Activated CD4-positive, alpha-beta T cell treated with anti-CD3 and anti-CD28 coated beads, Interleukin-2, amount 10 ng/mL, durations not matched to agents 7 days and 5 days (primary cell): ENCODE data around the gene EEF2. TPM values are rescaled to one million over a fixed set of nuclear protein-coding genes. Genes with fewer than 3 reads are reported as not detected.

Experiments used
- CTCF ChIA-PET: fragments of 350-600 bp; sonication (Branson Sonifier 250); formaldehyde crosslinking; loops from one replicate; lab custom pipeline; 2021; ENCODE audit warnings: antibody characterized with exemption; lab: Charles Lee
- POLR2A ChIA-PET: fragments of 350-600 bp; sonication (Branson Sonifier 250); formaldehyde crosslinking; loops from one replicate; lab custom pipeline; 2021; ENCODE audit warnings: antibody characterized with exemption; lab: Charles Lee
- DNase-seq: peaks from one replicate; pipeline ENCODE4 v3.0.0-alpha.2; 2020
- H3K27ac Mint-ChIP-seq: one replicate; pipeline ENCODE4 v1.8.0; 2021; ENCODE audit warnings: mild to moderate bottlenecking, moderate library complexity, mixed read lengths
- H3K27me3 Mint-ChIP-seq: one replicate; pipeline ENCODE4 v1.8.0; 2021; ENCODE audit warnings: mixed read lengths
- H3K36me3 Mint-ChIP-seq: one replicate; pipeline ENCODE4 v1.8.0; 2021; ENCODE audit warnings: low read depth, mixed read lengths
- H3K4me1 Mint-ChIP-seq: one replicate; pipeline ENCODE4 v1.8.0; 2021; ENCODE audit warnings: mixed read lengths
- H3K4me3 Mint-ChIP-seq: one replicate; pipeline ENCODE4 v1.8.0; 2021; ENCODE audit warnings: mild to moderate bottlenecking, moderate library complexity, mixed read lengths
- H3K9me3 Mint-ChIP-seq: one replicate; pipeline ENCODE4 v1.8.0; 2021; ENCODE audit warnings: mixed read lengths
- total RNA-seq, 2 experiments: library from RNA; stranded (reverse); gene quantifications; one replicate each; pipeline ENCODE4 v1.2.3, GENCODE V29; 2021

Gene EEF2
- total RNA-seq: 1,000 to 10,000 TPM; 1,428 to 1,492 TPM

DNA sequence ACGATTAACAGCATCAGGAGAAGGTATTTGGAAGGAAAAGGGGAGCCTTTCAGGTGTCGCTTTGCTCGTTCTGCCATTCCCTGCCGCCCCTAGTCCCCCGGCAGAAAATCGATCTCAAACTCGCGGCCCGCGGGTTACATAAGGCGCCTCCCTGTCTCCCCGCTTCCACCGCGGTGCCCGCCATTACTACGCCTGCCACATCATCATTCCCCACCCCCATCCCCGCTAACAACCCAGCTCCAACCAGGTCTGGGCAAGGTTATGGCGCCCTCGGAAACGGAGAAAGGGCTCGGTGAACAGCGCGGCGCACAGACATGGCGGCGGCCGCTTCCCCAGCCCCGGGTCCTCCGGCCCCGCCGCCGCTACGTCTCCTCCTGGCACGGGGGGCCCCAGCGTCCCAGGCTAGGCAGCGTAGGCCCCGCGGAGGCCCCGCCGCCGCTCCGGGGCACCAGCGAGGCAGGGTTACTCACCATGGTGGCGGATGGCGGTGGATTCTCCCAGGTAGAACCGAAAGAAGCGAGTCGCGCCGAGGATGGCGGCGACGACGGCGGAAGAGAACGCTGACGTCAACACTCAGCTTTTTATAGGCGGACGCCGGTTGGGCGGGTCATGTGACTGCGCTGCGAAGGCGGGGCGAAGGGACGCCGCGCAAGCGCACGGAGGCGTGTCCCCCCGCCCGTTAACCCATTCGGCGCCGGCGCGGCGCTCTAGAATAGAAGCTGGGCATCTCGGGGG lies at the start of gene EEF2:
TSS of gene EEF2 (minus strand) at position 556 of the 735 bp plus-strand sequence. CDS start at position 473, 83 bp downstream.
- peak; percentile 91 for DNase-seq
- POLR2A ChIA-PET: interaction anchor here (0.7 to 0.9 kb wide), 2 partner anchors 10 to 14 kb away, joined by 3 to 4 read pairs; partner anchors contain the start of gene DAPK3
- Mint-ChIP-seq H3K27ac (peak within 1 kb of the TSS; percentile 95), H3K9me3 (no peaks in the 10 kb centered on the region), H3K4me1 (peaks cover 51% of the 10 kb centered on the region), H3K4me3 (peak within 1 kb of the TSS; percentile 94), H3K36me3 (peaks cover 38% of the 10 kb centered on the region), H3K27me3 (no peaks in the 10 kb centered on the region)
- CTCF ChIA-PET: interaction anchor here (0.6 to 1.4 kb wide), 7 partner anchors 12 to 219 kb away, joined by 3 to 9 read pairs (median 3); no protein-coding TSS in a partner anchor

DNA sequence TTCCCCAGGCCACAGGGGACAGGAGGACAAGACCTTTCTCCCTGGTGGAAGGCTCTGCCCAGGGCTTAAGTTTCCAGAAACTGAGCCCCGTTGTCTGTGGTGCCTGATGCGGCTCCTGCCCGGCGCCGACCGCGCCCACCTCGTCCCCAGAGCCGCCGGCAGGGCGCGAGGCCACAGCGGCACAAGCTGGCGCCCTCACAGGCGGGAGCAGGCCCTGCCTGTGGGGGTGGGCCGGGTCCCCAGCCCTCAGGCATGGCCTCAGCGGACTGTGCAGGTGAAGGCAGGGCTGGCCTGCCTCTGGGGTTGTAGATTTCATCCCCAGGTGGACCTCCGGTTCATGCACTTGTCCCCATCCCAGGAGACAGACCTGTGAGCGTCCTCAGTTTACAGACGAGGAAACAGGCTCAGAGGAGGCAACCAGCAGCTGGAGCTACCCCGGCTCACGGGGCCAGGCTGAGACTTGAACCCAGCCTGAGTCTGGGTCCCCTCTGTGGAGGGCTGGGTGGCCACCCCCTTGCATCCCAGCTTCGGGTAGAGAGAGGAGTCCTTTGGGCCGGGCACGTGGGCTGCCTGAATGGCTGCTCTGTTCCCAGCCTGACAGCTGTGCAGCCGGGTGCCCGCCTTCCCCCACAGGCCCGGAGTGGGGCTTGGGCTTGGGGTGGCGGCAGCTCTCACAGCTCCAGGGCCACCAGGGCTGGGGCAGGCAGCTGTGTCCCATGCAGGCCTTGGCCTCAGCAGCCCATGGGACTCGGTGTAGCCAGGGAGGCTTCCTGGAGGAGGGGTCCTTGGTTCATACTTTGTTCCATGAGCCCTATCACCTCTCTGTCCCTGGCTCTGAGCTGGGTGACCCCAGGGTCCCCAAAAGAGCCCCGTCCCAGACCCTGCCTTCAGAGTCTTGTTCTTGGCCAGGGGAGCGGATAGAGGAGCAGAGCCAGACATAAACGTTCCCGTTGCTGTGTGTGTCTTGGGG lies 49.1 kb upstream of the EEF2 start:
- POLR2A ChIA-PET: no interaction called here
- Mint-ChIP-seq H3K27me3 (no peaks in the 10 kb centered on the region), H3K4me1 (no peaks in the 10 kb centered on the region), H3K27ac (no peak overlapping the region), H3K9me3 (no peaks in the 10 kb centered on the region), H3K36me3 (peaks cover 2% of the 10 kb centered on the region), H3K4me3 (no peak overlapping the region)
- CTCF ChIA-PET: interaction anchor here (0.6 to 1.3 kb wide), 4 partner anchors 47 to 366 kb away, joined by 3 to 5 read pairs (median 4); partner anchors contain the start of gene SH3GL1
- no peak for DNase-seq

GRCh38 chr19:4033028-4033956 lies 48.0 kb upstream of the EEF2 start:
- Mint-ChIP-seq H3K27me3 (no peaks in the 10 kb centered on the region), H3K4me3 (no peak overlapping the region), H3K27ac (no peak overlapping the region), H3K9me3 (no peaks in the 10 kb centered on the region), H3K4me1 (no peaks in the 10 kb centered on the region), H3K36me3 (peaks cover 2% of the 10 kb centered on the region)
- ChIA-PET CTCF (interaction anchor here (0.6 to 1.3 kb wide), 3 partner anchors 85 to 131 kb away, joined by 3 to 5 read pairs (median 4); no protein-coding TSS in a partner anchor), POLR2A (no interaction called here)
- DNase-seq: no peak

- Mint-ChIP-seq H3K4me1 (no peaks in the 10 kb centered on the region), H3K9me3 (no peaks in the 10 kb centered on the region), H3K27me3 (no peaks in the 10 kb centered on the region), H3K36me3 (no peaks in the 10 kb centered on the region), H3K4me3 (no peak overlapping the region), H3K27ac (no peak overlapping the region)
- POLR2A ChIA-PET: no interaction called here
- CTCF ChIA-PET: interaction anchor here (1.0 kb wide), 1 partner anchor 10 kb away, joined by 4 read pairs; no protein-coding TSS in a partner anchor
- no peak for DNase-seq
Measured at GRCh38 chr19:4032436-4032835, 47.2 kb upstream of the EEF2 start.

DNA sequence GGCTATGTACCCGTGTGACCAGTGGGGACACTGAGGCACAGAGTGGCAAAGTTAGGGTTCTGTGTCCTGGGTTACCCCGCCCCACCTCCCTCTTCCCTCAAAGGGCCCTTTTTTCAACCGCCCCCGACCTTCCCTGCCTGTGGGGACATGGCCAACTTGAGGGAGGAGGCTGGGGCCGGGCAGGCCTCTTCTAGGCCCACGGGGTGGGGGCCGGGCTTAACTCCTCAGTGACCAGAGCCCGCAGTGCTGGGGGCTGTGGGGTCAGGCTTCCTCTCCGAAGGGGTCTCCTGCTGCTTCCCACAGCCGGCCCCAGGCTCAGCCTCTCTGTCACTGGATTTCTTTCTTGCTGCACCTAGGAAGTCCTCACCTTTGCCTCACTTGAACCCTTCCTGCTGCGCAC lies 46.2 kb upstream of the EEF2 start:
- no peak overlapping the region for H3K27ac Mint-ChIP-seq
- DNase-seq: no peak
- no peaks in the 10 kb centered on the region for H3K4me1 Mint-ChIP-seq
- POLR2A ChIA-PET: no interaction called here
- peaks cover 3% of the 10 kb centered on the region for H3K36me3 Mint-ChIP-seq
- no peaks in the 10 kb centered on the region for H3K9me3 Mint-ChIP-seq
- H3K4me3 Mint-ChIP-seq: no peak overlapping the region
- CTCF ChIA-PET: no interaction called here
- H3K27me3 Mint-ChIP-seq: no peaks in the 10 kb centered on the region

DNA sequence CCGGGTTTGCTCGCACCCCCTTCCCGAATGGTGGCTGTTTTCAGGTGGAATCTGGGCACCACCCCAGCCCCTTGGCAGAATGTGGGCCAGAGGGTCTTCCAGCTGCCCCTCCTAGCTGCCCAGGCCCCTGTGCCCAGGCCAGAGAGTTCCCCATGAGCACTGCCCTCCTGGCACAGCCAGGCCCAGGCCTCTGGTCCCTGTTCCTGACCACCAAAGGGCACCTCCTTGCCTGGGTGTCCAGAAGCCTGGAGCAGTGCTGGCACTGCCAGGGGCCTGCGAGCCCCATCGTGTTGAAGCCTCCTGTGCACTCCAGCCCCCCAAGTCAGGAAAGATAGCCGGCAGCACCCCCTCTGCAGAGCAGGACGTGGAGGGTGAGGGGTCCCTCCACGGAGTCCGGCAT lies 45.7 kb upstream of the EEF2 start:
- CTCF ChIA-PET: interaction anchor here (0.6 kb wide), 1 partner anchor 28 kb away, joined by 3 read pairs; no protein-coding TSS in a partner anchor
- no peaks in the 10 kb centered on the region for H3K4me1 Mint-ChIP-seq
- no peaks in the 10 kb centered on the region for H3K9me3 Mint-ChIP-seq
- H3K36me3 Mint-ChIP-seq: peaks cover 3% of the 10 kb centered on the region
- H3K27me3 Mint-ChIP-seq: no peaks in the 10 kb centered on the region
- POLR2A ChIA-PET: no interaction called here
- no peak for DNase-seq
- no peak overlapping the region for H3K27ac Mint-ChIP-seq
- no peak overlapping the region for H3K4me3 Mint-ChIP-seq

DNA sequence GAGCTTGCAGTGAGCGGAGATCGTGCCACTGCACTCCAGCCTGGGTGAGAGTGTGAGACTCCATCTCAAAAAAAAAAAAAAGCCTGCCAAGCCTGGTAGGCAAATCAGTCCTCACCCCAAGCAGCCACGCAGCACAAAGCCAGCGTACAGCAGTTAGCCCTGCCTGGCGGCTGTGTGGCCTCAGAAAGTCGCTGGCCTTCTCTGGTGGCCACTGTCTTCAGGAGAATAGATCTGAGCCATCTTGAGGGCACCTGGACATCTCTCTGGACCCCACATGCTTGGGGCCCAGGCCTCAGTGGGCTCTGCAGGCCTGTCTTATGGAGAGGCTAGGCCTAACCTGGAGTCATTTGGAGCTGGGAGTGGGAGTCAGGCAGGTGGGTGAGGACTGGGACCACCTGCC lies 45.3 kb upstream of the EEF2 start:
- H3K9me3 Mint-ChIP-seq: no peaks in the 10 kb centered on the region
- H3K4me1 Mint-ChIP-seq: no peaks in the 10 kb centered on the region
- no peak overlapping the region for H3K4me3 Mint-ChIP-seq
- no peak overlapping the region for H3K27ac Mint-ChIP-seq
- ChIA-PET POLR2A (no interaction called here), CTCF (interaction anchor here (0.6 kb wide), 1 partner anchor 28 kb away, joined by 3 read pairs; no protein-coding TSS in a partner anchor)
- no peaks in the 10 kb centered on the region for H3K27me3 Mint-ChIP-seq
- DNase-seq: no peak
- H3K36me3 Mint-ChIP-seq: peaks cover 4% of the 10 kb centered on the region

DNA sequence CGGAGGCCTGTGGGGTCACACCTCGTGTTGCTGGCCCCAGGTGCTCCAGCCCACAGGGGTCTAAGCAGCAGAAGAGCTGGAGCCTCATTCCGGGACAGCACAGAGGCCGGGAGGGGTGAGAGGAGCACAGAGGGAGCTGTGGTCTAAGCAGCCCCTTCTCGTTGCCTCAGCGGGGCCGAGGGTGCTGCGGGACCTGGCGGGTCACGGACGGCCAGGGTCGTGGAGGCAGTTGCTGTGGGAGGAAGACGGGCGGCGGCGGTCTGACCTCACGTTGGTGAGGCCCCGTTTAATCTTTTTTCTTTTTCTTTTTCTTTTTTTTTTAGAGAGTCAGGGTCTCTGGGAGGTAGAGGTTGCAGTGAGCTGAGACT lies 44.0 kb upstream of the EEF2 start:
- no peaks in the 10 kb centered on the region for H3K9me3 Mint-ChIP-seq
- H3K27ac Mint-ChIP-seq: no peak overlapping the region
- DNase-seq: no peak
- peaks cover 12% of the 10 kb centered on the region for H3K36me3 Mint-ChIP-seq
- ChIA-PET CTCF (interaction anchor here (0.6 to 1.3 kb wide), 2 partner anchors 17 to 39 kb away, joined by 3 read pairs; no protein-coding TSS in a partner anchor), POLR2A (no interaction called here)
- no peak overlapping the region for H3K4me3 Mint-ChIP-seq
- H3K4me1 Mint-ChIP-seq: no peaks in the 10 kb centered on the region
- no peaks in the 10 kb centered on the region for H3K27me3 Mint-ChIP-seq

- no peak for DNase-seq
- Mint-ChIP-seq H3K27ac (no peak overlapping the region), H3K9me3 (no peaks in the 10 kb centered on the region), H3K36me3 (peaks cover 12% of the 10 kb centered on the region), H3K27me3 (no peaks in the 10 kb centered on the region), H3K4me3 (no peak overlapping the region), H3K4me1 (no peaks in the 10 kb centered on the region)
- POLR2A ChIA-PET: no interaction called here
- CTCF ChIA-PET: interaction anchor here (0.6 to 1.3 kb wide), 2 partner anchors 16 to 40 kb away, joined by 3 read pairs; no protein-coding TSS in a partner anchor
Measured at GRCh38 chr19:4028334-4029246, 43.3 kb upstream of the EEF2 start.

GRCh38 chr19:4027146-4027545 lies 41.9 kb upstream of the EEF2 start:
- POLR2A ChIA-PET: no interaction called here
- Mint-ChIP-seq H3K9me3 (peaks cover under 1% of the 10 kb centered on the region), H3K4me3 (no peak overlapping the region), H3K27me3 (no peaks in the 10 kb centered on the region), H3K36me3 (peaks cover 12% of the 10 kb centered on the region), H3K4me1 (no peaks in the 10 kb centered on the region), H3K27ac (no peak overlapping the region)
- CTCF ChIA-PET: no interaction called here
- no peak for DNase-seq

- DNase-seq: no peak
- CTCF ChIA-PET: no interaction called here
- POLR2A ChIA-PET: no interaction called here
- Mint-ChIP-seq H3K36me3 (peaks cover 20% of the 10 kb centered on the region), H3K9me3 (peaks cover 3% of the 10 kb centered on the region), H3K27ac (no peak overlapping the region), H3K27me3 (no peaks in the 10 kb centered on the region), H3K4me1 (no peaks in the 10 kb centered on the region), H3K4me3 (no peak overlapping the region)
Measured at GRCh38 chr19:4025317-4025716, 40.1 kb upstream of the EEF2 start.
